Measurements from ENCODE around the gene LGSN. TPM values are rescaled to one million over a fixed set of nuclear protein-coding genes. Genes with fewer than 3 reads are reported as not detected.
"Not testable (repeated sequence)": the region's sequence is repeated elsewhere in the genome, so short reads cannot be mapped to it uniquely, and the experiment has no call there.

The LGSN gene
- total and polyA plus RNA-seq, 3 experiments from 2014 or later = 0.12 TPM; not detected in 2

DNA sequence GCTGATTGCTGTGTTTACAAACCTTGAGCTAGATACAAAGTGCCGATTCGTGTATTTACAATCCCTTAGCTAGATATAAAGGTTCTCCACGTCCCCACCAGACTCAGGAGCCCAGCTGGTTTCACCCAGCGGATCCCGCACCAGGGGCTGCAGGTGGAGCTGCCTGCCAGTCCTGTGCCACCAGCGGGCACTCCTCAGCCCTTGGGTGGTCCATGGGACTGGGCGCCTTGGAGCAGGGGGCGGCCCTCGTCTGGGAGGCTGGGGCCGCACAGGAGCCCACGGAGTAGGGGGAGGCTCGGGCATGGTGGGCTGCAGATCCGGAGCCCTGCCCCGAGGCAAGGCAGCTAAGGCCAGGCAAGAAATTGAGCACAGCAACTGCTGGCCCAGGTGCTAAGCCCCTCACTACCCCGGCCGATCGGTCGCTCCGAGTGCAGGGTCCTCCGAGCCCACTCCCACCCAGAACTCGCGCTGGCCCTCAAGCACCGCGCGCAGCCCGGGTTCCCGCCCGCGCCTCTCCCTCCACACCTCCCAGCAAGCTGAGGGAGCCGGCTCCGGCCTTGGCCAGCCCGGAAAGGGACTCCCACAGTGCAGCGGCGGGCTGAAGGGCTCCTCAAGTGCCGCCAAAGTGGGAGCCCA is 44.9 kb downstream of the LGSN start:
- POLR2A ChIA-PET, H3K36me3 Mint-ChIP-seq, H3K4me1 Mint-ChIP-seq: not testable (repeated sequence)

DNA sequence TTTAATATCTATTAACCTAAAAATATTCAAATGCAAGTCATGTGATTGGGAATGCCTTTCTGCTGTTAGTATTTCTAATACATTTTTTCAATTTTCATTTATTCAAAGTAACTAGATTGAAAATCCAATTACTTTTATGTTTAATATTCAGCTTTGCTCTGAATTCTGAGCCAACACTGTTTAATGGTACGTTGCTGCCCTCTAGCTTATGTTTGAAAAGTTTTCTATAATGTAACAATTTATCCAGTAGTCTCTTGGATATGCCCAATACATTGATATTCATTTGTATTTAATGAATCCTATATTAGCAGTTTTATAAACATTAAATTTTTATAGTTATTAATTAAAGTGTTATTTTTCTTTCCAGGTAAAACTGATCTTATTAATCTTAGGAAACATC is 47.4 kb downstream of the LGSN start:
- H3K4me3 ChIP-seq (ENCODE audit: low read length) = no peak overlapping the region
- CTCF ChIA-PET = no interaction called here
- Mint-ChIP-seq H3K36me3 (no peaks in the 10 kb centered on the region), H3K4me3 (no peak overlapping the region), H3K4me1 (no peaks in the 10 kb centered on the region), H3K27ac (no peak overlapping the region), H3K27me3 (no peaks in the 10 kb centered on the region), H3K9me3 (peaks cover 0 to 9% (median 2%) of the 10 kb centered on the region in 5 donors)
- POLR2A ChIA-PET = no interaction called here
- DNase-seq = no peak
- no peaks in the 10 kb centered on the region for H3K9me3 ChIP-seq (ENCODE audit: low read length)
- no peaks in the 10 kb centered on the region for H3K27me3 ChIP-seq (ENCODE audit: insufficient read depth, low read length, poor library complexity, severe bottlenecking)
- H3K27ac ChIP-seq (ENCODE audit: low read depth, low read length) = no peak overlapping the region
- H3K36me3 ChIP-seq (ENCODE audit: insufficient read depth, low read length) = no peaks in the 10 kb centered on the region
- no peaks in the 10 kb centered on the region for H3K4me1 ChIP-seq (ENCODE audit: insufficient read depth, low read length)

More for the DNA sequence above, 44.9 kb downstream of the LGSN start:
- DNase-seq; H3K36me3 ChIP-seq (ENCODE audit: insufficient read depth, low read length); H3K9me3 Mint-ChIP-seq; H3K27me3 Mint-ChIP-seq; H3K27ac ChIP-seq (ENCODE audit: low read depth, low read length); H3K4me1 ChIP-seq (ENCODE audit: insufficient read depth, low read length); H3K27ac Mint-ChIP-seq; H3K4me3 Mint-ChIP-seq; H3K27me3 ChIP-seq (ENCODE audit: insufficient read depth, low read length, poor library complexity, severe bottlenecking); H3K4me3 ChIP-seq (ENCODE audit: low read length); CTCF ChIA-PET; H3K9me3 ChIP-seq (ENCODE audit: low read length): not testable (repeated sequence)

DNA sequence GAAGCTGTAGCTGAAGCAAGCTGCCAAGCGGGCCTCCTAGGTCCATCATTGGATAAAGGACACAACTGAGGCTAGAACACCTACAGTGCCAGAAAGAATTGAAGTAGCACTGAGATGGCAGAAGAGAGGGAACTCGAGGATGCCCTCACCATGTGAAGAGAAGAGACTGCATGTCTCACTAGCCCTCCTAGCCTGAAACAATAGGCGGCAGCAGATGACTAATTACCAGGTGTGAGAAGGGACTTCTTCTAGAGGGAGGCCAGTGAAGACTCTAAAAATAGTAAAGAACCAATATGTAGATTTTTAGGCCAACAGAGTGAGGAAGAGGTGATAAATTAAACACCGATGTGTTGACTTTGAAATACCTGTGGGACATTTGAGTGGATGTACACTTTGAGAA is 50.3 kb downstream of the LGSN start:
- Mint-ChIP-seq H3K4me1 (no peaks in the 10 kb centered on the region), H3K9me3 (peaks cover 4 to 6% (median 5%) of the 10 kb centered on the region in 5 donors), H3K27ac (no peak overlapping the region), H3K36me3 (no peaks in the 10 kb centered on the region), H3K27me3 (no peaks in the 10 kb centered on the region), H3K4me3 (no peak overlapping the region)
- no peak for DNase-seq
- Histone ChIP-seq H3K4me3 (ENCODE audit: low read length) (no peak overlapping the region), H3K36me3 (ENCODE audit: insufficient read depth, low read length) (no peaks in the 10 kb centered on the region), H3K27ac (ENCODE audit: low read depth, low read length) (no peak overlapping the region), H3K4me1 (ENCODE audit: insufficient read depth, low read length) (no peaks in the 10 kb centered on the region), H3K27me3 (ENCODE audit: insufficient read depth, low read length, poor library complexity, severe bottlenecking) (no peaks in the 10 kb centered on the region), H3K9me3 (ENCODE audit: low read length) (no peaks in the 10 kb centered on the region)
- CTCF ChIA-PET = no interaction called here
- POLR2A ChIA-PET = no interaction called here

DNA sequence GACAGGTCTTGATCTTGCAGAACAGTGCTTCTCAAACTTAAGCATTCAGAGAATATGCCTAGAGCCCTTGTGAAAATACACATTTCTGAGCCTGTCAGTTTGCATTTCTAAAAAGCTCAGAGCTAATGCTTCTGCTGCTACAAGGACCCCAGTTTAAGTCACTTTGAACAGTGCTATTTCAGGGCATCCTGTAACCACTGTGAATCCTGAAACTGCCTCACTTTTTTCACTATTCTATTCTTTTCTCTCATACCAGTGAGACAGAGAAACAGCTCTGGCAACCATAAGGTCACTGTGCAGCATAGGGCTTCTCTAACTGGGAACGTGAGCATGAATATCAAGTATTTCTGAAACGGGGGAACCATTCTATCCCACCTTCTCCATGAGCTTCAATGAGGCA is 51.2 kb downstream of the LGSN start:
- Mint-ChIP-seq H3K36me3 (no peaks in the 10 kb centered on the region), H3K27ac (no peak overlapping the region), H3K4me3 (no peak overlapping the region), H3K9me3 (peaks cover 0 to 6% (median 4%) of the 10 kb centered on the region in 5 donors), H3K27me3 (no peaks in the 10 kb centered on the region), H3K4me1 (no peaks in the 10 kb centered on the region)
- POLR2A ChIA-PET = no interaction called here
- Histone ChIP-seq H3K27ac (ENCODE audit: low read depth, low read length) (no peak overlapping the region), H3K27me3 (ENCODE audit: insufficient read depth, low read length, poor library complexity, severe bottlenecking) (no peaks in the 10 kb centered on the region), H3K36me3 (ENCODE audit: insufficient read depth, low read length) (no peaks in the 10 kb centered on the region), H3K4me3 (ENCODE audit: low read length) (no peak overlapping the region), H3K4me1 (ENCODE audit: insufficient read depth, low read length) (no peaks in the 10 kb centered on the region), H3K9me3 (ENCODE audit: low read length) (no peaks in the 10 kb centered on the region)
- no peak for DNase-seq
- CTCF ChIA-PET = no interaction called here

DNA sequence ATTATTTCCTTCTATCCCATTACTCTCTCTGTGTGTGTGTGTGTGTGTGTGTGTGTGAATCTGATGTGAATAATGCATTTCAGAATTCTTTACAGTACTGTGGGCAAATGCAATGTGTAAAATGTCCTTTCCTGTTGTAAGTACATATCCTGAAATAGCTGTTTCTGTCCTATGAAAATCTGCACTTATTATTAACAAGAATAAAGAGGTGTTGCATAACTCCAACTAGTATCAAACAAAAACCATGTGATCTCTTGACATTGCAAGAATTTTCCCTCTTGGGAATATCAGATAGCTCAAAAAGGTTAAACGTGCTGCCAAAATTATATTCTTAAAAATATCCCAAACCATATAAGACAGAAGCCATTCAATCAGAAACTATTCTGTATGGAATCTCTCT is 52.0 kb downstream of the LGSN start:
- Histone ChIP-seq H3K27ac (ENCODE audit: low read depth, low read length) (no peak overlapping the region), H3K36me3 (ENCODE audit: insufficient read depth, low read length) (no peaks in the 10 kb centered on the region), H3K27me3 (ENCODE audit: insufficient read depth, low read length, poor library complexity, severe bottlenecking) (no peaks in the 10 kb centered on the region), H3K4me1 (ENCODE audit: insufficient read depth, low read length) (no peaks in the 10 kb centered on the region), H3K9me3 (ENCODE audit: low read length) (no peaks in the 10 kb centered on the region), H3K4me3 (ENCODE audit: low read length) (no peak overlapping the region)
- Mint-ChIP-seq H3K36me3 (no peaks in the 10 kb centered on the region), H3K4me1 (no peaks in the 10 kb centered on the region), H3K27me3 (no peaks in the 10 kb centered on the region), H3K27ac (no peak overlapping the region), H3K9me3 (peaks cover 0 to 6% (median 4%) of the 10 kb centered on the region in 5 donors), H3K4me3 (no peak overlapping the region)
- CTCF ChIA-PET = no interaction called here
- POLR2A ChIA-PET = no interaction called here
- no peak for DNase-seq

DNA sequence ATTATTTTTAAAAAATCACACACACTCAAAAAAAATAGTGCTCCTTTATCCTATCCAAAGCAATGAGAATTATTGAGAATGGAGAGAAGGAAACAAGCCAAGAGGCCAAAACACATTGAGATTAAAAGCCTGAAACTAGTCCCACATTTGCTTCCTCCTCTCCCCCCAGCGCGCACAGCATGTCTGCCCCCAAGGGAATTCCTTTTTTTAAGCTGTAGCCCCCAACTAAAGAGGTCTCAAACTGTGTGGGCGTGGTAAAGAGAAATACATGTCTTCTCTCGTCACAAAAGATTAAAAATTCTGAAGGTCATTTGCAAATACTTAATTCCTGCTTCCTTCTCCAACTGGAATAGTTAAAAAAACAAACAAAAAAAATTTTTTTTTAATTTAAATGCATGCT is 52.7 kb downstream of the LGSN start:
- no peaks in the 10 kb centered on the region for H3K36me3 Mint-ChIP-seq
- no peaks in the 10 kb centered on the region for H3K4me1 ChIP-seq (ENCODE audit: insufficient read depth, low read length)
- peaks cover 0 to 6% (median 4%) of the 10 kb centered on the region in 5 donors for H3K9me3 Mint-ChIP-seq
- no peaks in the 10 kb centered on the region for H3K27me3 Mint-ChIP-seq
- H3K36me3 ChIP-seq (ENCODE audit: insufficient read depth, low read length) = no peaks in the 10 kb centered on the region
- no peaks in the 10 kb centered on the region for H3K9me3 ChIP-seq (ENCODE audit: low read length)
- H3K27ac ChIP-seq (ENCODE audit: low read depth, low read length) = no peak overlapping the region
- H3K27ac Mint-ChIP-seq = no peak overlapping the region
- H3K27me3 ChIP-seq (ENCODE audit: insufficient read depth, low read length, poor library complexity, severe bottlenecking) = no peaks in the 10 kb centered on the region
- H3K4me1 Mint-ChIP-seq = no peaks in the 10 kb centered on the region
- no peak overlapping the region for H3K4me3 Mint-ChIP-seq
- DNase-seq = no peak
- H3K4me3 ChIP-seq (ENCODE audit: low read length) = no peak overlapping the region
- CTCF ChIA-PET = no interaction called here
- POLR2A ChIA-PET = no interaction called here

DNA sequence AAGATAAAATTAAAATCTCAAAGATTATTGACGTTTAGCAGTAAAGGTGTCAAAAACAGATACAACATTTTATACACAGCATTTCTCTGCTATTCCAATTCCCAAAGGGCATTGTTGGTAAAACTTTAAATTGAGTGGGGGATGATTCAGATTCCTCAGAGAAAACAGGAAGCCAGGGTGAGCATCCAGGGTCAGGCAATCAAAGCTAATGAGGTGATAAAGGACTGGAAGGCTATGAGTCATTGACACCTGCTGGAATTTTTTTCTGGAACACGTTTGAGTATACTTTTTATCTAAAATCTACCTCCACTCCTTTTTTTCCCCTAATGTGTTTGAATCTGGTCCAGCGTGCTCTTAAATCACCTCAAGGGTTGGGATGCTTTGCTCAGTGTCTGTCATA is 56.3 kb downstream of the LGSN start:
- Mint-ChIP-seq H3K27ac (no peak overlapping the region), H3K4me3 (no peak overlapping the region), H3K9me3 (peaks cover 0 to 5% (median 2%) of the 10 kb centered on the region in 5 donors), H3K36me3 (no peaks in the 10 kb centered on the region), H3K4me1 (no peaks in the 10 kb centered on the region), H3K27me3 (no peaks in the 10 kb centered on the region)
- POLR2A ChIA-PET = no interaction called here
- DNase-seq = no peak
- Histone ChIP-seq H3K4me3 (ENCODE audit: low read length) (no peak overlapping the region), H3K9me3 (ENCODE audit: low read length) (no peaks in the 10 kb centered on the region), H3K27me3 (ENCODE audit: insufficient read depth, low read length, poor library complexity, severe bottlenecking) (no peaks in the 10 kb centered on the region), H3K4me1 (ENCODE audit: insufficient read depth, low read length) (no peaks in the 10 kb centered on the region), H3K27ac (ENCODE audit: low read depth, low read length) (no peak overlapping the region), H3K36me3 (ENCODE audit: insufficient read depth, low read length) (no peaks in the 10 kb centered on the region)
- CTCF ChIA-PET = no interaction called here

DNA sequence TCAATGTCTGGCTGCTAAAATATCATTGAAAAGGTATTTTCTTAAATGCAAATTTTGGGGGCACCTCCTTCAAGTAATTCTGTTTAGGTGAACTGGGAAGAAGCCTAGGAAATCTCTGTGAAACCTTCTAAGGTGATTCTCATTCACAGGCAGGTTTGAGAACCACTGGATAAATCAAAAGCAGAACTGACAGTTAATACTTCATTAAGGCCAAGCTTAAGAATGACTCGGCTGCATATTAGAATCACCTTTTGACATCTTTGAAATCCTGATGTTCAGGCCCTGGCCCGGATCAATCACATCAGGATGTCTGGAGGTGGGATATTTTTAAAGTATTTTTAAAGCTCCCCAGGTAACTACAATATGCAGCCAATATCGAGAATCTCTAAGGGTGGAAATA is 58.0 kb downstream of the LGSN start:
- no peaks in the 10 kb centered on the region for H3K9me3 ChIP-seq (ENCODE audit: low read length)
- no peaks in the 10 kb centered on the region for H3K27me3 ChIP-seq (ENCODE audit: insufficient read depth, low read length, poor library complexity, severe bottlenecking)
- Mint-ChIP-seq H3K27me3 (no peaks in the 10 kb centered on the region), H3K36me3 (no peaks in the 10 kb centered on the region), H3K4me3 (no peak overlapping the region), H3K4me1 (no peaks in the 10 kb centered on the region), H3K9me3 (peaks cover 0 to 5% (median 4%) of the 10 kb centered on the region in 5 donors), H3K27ac (no peak overlapping the region)
- H3K27ac ChIP-seq (ENCODE audit: low read depth, low read length) = no peak overlapping the region
- CTCF ChIA-PET = no interaction called here
- no peaks in the 10 kb centered on the region for H3K36me3 ChIP-seq (ENCODE audit: insufficient read depth, low read length)
- no peak for DNase-seq
- no peaks in the 10 kb centered on the region for H3K4me1 ChIP-seq (ENCODE audit: insufficient read depth, low read length)
- POLR2A ChIA-PET = no interaction called here
- H3K4me3 ChIP-seq (ENCODE audit: low read length) = no peak overlapping the region

DNA sequence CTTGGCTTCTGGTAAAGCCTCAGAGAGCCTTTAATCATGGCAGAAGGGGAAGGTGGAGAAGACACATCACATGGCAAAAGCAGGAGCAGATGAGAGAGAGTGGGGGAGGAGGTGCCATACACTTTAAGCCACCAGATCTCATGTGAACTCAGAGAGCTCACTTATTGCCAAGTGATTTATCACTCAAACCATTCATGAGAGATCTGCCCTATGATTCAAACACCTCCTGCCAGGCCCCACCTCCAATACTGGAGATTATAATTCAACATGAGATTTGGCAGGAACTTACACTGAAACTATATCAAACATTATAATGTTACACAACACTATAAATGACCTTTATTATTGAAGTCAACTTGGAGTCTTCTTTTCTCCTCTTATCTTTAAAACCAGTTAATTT is 60.6 kb downstream of the LGSN start:
- ChIA-PET CTCF (no interaction called here), POLR2A (no interaction called here)
- H3K4me1 Mint-ChIP-seq = no peaks in the 10 kb centered on the region
- H3K36me3 Mint-ChIP-seq = no peaks in the 10 kb centered on the region
- no peak overlapping the region for H3K4me3 Mint-ChIP-seq
- DNase-seq = no peak
- H3K27ac Mint-ChIP-seq = peak overlapping the region in 1 of 8 donors; percentile 36
- Histone ChIP-seq H3K27ac (ENCODE audit: low read depth, low read length) (no peak overlapping the region), H3K27me3 (ENCODE audit: insufficient read depth, low read length, poor library complexity, severe bottlenecking) (no peaks in the 10 kb centered on the region), H3K36me3 (ENCODE audit: insufficient read depth, low read length) (no peaks in the 10 kb centered on the region), H3K9me3 (ENCODE audit: low read length) (no peaks in the 10 kb centered on the region), H3K4me1 (ENCODE audit: insufficient read depth, low read length) (no peaks in the 10 kb centered on the region), H3K4me3 (ENCODE audit: low read length) (no peak overlapping the region)
- H3K9me3 Mint-ChIP-seq = peaks cover 0 to 6% (median 2%) of the 10 kb centered on the region in 5 donors
- H3K27me3 Mint-ChIP-seq = no peaks in the 10 kb centered on the region
